ENCODE data around the gene ZFHX3. TPM values are rescaled to one million over a fixed set of nuclear protein-coding genes. Genes with fewer than 3 reads are reported as not detected.

The ZFHX3 gene
- total and polyA plus RNA-seq, 10 of the 15 experiments (the other 5 are each of a cell fraction or from before 2014, with no cell fraction given), result 0.68 to 8.6 (median 2.0) TPM

DNA sequence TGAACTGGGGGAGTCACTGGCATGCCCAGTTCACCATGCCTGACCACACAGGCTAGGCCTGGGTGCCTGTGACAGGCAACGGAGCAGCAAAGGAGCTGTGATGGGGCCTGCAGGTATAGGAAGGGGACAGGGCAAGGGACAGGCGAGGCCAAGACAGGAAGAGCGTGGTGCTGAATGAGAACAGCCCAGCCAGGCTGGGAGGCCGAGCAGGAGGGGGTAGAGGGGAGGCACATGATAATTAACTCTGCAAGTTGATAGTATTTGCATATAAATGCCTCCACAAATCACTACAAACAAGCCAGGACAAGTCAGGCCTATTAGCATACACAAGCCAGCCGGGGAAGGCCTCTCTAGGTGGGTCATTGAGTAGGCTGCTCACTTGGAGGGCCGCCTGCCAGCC, 7.8 kb downstream of the ZFHX3 start (continued):
- no peak for TF ChIP-seq CBFB (IDR thresholded peaks at IDR 0.05; ENCODE audit: low read depth)

DNA sequence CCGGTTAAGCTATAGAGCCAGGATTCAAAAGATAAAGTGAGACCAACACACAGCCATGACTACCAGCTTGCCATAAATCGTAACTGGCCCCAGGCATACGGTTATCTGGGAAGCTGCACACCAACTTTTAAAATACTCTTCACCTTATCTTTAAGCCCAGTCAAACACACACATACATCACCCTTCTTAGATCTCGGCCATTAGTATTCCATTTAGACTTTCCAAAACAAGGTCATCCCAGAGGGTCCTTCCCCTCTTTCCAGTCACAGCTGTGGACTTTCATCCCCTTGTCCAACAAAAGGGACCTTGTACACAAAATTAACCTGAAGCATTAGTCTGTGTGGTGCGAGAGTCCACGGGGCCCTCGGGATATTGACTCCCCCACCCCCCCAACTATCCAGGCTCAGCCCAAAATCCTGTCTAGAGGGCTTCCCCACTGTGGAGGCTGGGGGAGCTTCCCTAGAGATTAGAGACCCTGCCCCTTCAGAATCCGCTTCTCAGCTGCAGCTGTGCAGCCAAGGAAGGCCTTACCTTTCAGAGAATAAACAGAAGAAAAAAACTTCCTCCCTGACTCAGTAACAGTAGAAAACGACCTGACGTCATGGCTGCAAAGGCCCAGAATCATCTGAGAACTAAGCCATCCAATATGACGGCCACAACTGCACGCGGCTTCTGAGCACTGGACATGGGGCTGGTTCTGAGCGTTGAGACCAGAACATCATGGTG, 9.9 kb downstream of the ZFHX3 start:
- in situ Hi-C loops (cut with MboI) (loop anchor here (10.0 kb wide), 1 partner anchor 373 kb away; no protein-coding TSS in a partner anchor), intact Hi-C loops (cut with micrococcal nuclease; ENCODE audit: unreplicated experiment) (loop anchor here (10.0 kb wide), 3 partner anchors 157 to 373 kb away; no protein-coding TSS in a partner anchor)
- ChIA-PET POLR2A (interaction anchor here (0.6 to 1.4 kb wide), 6 partner anchors 7 to 1957 kb away, joined by 3 to 6 read pairs (median 4); partner anchors contain the start of gene ZFHX3), CTCF (interaction anchor here (0.5 to 3.4 kb wide), 5 partner anchors 9 to 645 kb away, joined by 3 to 11 read pairs (median 5); partner anchors contain the start of gene ZFHX3), SMC1A (ENCODE audit: uncharacterized antibody, unreplicated experiment) (interaction anchor here (0.5 to 3.8 kb wide), 7 partner anchors 9 to 205 kb away, joined by 3 to 14 read pairs (median 4); partner anchors contain the start of gene ZFHX3), RAD21 (ENCODE audit: unreplicated experiment) (interaction anchor here (0.7 to 2.9 kb wide), 6 partner anchors 9 to 205 kb away, joined by 3 to 20 read pairs (median 7); partner anchors contain the start of gene ZFHX3)
- DNase-seq (ENCODE audit: low read depth, low spot score) (no peak), FAIRE-seq (no peak), ATAC-seq (no peak)
- Histone ChIP-seq H3K27me3 (replicated peaks in 1 of 2; ENCODE audit: control insufficient read depth in 2 of 2, insufficient read depth in 2 of 2, low read length in 1 of 2) (no peaks in the 10 kb centered on the region), H3K36me3 (ENCODE audit: control insufficient read depth in 2 of 2, insufficient read depth in 2 of 2, low read length in 1 of 2) (no peaks in the 10 kb centered on the region), H3K27ac (ENCODE audit: control insufficient read depth, insufficient read depth) (peak overlapping the region; percentile 89), H3K4me3 (no peak overlapping the region), H2AFZ (ENCODE audit: control insufficient read depth, low read depth, low read length) (no peak overlapping the region), H4K20me1 (ENCODE audit: control insufficient read depth, insufficient read depth) (no peaks in the 10 kb centered on the region), H3K79me2 (ENCODE audit: control insufficient read depth, insufficient read depth, low read length) (peaks cover 57% of the 10 kb centered on the region), H3K9ac (ENCODE audit: control insufficient read depth, insufficient read depth, low read length) (no peak overlapping the region), H3K4me2 (ENCODE audit: control insufficient read depth, insufficient read depth) (peak overlapping the region; percentile 13), H3K9me3 (replicated peaks; ENCODE audit: control insufficient read depth, insufficient read depth, low read length) (no peaks in the 10 kb centered on the region), H3K4me1 (ENCODE audit: control insufficient read depth, insufficient read depth, low read length) (peaks cover 78% of the 10 kb centered on the region)
- TF ChIP-seq, protein P1, sequence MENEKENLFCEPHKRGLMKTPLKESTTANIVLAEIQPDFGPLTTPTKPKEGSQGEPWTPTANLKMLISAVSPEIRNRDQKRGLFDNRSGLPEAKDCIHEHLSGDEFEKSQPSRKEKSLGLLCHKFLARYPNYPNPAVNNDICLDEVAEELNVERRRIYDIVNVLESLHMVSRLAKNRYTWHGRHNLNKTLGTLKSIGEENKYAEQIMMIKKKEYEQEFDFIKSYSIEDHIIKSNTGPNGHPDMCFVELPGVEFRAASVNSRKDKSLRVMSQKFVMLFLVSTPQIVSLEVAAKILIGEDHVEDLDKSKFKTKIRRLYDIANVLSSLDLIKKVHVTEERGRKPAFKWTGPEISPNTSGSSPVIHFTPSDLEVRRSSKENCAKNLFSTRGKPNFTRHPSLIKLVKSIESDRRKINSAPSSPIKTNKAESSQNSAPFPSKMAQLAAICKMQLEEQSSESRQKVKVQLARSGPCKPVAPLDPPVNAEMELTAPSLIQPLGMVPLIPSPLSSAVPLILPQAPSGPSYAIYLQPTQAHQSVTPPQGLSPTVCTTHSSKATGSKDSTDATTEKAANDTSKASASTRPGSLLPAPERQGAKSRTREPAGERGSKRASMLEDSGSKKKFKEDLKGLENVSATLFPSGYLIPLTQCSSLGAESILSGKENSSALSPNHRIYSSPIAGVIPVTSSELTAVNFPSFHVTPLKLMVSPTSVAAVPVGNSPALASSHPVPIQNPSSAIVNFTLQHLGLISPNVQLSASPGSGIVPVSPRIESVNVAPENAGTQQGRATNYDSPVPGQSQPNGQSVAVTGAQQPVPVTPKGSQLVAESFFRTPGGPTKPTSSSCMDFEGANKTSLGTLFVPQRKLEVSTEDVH (IDR thresholded peaks at IDR 0.05; ENCODE audit: low read depth, partially characterized antibody), result no peak
- TF ChIP-seq NFYA (IDR thresholded peaks at IDR 0.05; ENCODE audit: borderline replicate concordance, low read depth, low read length), result no peak
- TF ChIP-seq, protein P2, sequence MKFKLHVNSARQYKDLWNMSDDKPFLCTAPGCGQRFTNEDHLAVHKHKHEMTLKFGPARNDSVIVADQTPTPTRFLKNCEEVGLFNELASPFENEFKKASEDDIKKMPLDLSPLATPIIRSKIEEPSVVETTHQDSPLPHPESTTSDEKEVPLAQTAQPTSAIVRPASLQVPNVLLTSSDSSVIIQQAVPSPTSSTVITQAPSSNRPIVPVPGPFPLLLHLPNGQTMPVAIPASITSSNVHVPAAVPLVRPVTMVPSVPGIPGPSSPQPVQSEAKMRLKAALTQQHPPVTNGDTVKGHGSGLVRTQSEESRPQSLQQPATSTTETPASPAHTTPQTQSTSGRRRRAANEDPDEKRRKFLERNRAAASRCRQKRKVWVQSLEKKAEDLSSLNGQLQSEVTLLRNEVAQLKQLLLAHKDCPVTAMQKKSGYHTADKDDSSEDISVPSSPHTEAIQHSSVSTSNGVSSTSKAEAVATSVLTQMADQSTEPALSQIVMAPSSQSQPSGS (IDR thresholded peaks at IDR 0.05; ENCODE audit: low read length), result no peak
- no peak for TF ChIP-seq IKZF1 (conservative IDR thresholded peaks at IDR 0.05)
- TF ChIP-seq TARDBP (IDR thresholded peaks at IDR 0.05; ENCODE audit: borderline replicate concordance), result no peak
- TF ChIP-seq, protein P3, sequence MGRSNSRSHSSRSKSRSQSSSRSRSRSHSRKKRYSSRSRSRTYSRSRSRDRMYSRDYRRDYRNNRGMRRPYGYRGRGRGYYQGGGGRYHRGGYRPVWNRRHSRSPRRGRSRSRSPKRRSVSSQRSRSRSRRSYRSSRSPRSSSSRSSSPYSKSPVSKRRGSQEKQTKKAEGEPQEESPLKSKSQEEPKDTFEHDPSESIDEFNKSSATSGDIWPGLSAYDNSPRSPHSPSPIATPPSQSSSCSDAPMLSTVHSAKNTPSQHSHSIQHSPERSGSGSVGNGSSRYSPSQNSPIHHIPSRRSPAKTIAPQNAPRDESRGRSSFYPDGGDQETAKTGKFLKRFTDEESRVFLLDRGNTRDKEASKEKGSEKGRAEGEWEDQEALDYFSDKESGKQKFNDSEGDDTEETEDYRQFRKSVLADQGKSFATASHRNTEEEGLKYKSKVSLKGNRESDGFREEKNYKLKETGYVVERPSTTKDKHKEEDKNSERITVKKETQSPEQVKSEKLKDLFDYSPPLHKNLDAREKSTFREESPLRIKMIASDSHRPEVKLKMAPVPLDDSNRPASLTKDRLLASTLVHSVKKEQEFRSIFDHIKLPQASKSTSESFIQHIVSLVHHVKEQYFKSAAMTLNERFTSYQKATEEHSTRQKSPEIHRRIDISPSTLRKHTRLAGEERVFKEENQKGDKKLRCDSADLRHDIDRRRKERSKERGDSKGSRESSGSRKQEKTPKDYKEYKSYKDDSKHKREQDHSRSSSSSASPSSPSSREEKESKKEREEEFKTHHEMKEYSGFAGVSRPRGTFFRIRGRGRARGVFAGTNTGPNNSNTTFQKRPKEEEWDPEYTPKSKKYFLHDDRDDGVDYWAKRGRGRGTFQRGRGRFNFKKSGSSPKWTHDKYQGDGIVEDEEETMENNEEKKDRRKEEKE (IDR thresholded peaks at IDR 0.05), result no peak
- BruUV-seq (replicated peaks), result no TSS peak
- WGBS (ENCODE audit: insufficient coverage, insufficient replicate concordance, low lambda C conversion rate, missing lambda C conversion rate), result 97% methylated on average over 14 of the region's 14 CpGs
